ENCODE measurements around the gene CTNNA2.

The CTNNA2 gene

GRCh38 chr2:79796641-79797040 is 283.8 kb downstream of the CTNNA2 start:
- no peak for DNase-seq

DNA sequence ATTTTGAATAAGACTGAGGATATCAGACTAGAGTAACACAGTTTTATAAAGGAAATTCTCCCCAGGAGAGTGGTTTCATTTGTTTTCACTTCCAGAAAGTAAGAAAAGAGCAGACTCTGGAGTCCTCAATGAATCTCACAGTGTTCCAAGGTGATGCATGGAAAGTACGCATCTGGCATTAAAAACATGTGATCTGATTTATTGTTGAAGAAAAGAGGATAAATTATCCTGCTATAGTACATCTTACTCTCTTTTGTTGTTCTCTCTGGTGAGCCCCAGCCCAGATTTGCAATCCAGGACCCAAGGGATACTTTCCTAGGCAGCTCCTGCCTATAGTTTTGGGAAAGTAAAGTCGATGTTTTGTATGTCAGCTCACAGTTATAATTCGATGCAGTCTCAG is 285.9 kb downstream of the CTNNA2 start:
- no peak for DNase-seq

DNA sequence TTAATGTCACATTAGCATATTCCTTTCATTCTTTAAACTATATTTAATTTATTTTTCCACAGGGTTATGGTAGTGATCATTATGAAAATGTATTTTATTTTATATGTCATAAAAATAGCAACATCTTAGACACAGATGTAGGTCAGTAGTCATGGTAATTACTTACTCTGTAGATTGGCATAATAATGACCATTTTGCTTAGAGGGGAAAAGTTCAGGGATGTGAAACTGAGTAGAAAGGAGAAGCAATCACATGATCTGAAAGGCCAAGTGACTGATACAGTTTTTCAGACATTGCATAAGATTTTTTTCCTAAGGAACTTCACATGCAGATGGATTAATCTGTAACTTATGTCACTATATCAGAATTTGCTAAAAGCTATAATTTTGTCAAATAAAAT is 286.9 kb downstream of the CTNNA2 start:
- no peak for DNase-seq

DNA sequence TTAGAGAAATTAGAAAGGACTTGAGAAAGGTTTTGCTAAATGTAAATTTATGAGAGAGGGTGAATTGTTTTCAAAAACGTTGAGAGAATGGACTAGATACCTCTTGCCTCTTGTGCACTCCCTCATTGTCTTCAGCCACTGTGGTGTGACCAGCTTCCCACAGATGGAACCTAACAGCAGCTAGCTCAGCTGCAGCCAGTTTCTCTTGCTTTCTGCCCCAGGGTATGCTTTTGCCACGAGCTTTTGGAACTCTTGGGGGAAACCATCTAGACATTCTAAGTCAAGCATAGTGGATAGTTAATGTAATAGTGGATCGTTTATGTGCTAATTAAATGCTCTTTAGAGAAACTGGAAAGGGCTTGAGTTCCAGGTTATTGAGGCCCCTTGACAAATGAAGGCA is 288.2 kb downstream of the CTNNA2 start:
- no peak for DNase-seq

DNA sequence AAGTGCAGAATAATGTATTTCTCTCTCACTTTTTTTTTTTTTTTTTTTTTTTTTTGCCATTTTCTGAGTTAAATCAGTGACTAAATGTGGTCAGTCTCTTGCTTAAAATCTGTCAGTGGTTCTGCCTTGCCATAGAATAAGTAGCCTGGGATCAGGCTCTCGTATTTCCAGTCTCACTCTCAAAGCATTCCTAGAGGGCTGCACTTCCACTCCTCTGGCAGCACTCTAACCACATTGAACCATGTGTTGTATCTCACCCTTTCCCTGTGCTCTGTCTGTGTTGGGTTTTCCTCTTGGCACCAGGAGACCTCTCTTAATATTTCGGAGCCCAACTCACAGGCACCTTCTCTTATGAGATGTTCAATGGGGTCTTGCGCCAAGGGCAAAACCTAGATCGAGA is 304.4 kb downstream of the CTNNA2 start:
- no peak for DNase-seq

GRCh38 chr2:79820281-79820680 is 307.4 kb downstream of the CTNNA2 start:
- no peak for DNase-seq

DNA sequence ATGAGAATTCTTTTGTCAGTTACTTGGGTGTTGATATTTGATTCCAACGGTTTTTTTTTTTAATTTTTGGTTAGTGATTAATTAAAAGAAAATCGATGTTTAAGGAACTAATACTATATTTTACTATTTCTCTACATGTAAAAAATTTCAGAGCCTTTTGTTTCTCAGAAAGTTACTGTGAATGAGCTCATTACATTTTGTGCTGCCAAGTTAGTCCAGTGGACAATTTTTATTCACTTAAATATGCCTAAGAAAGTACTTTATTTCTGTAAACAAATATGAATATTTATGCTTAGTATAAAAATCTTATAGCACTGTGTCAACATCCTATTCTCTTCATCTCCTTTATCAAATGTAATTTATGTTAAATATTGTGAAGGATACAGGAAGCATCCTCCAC is 309.3 kb downstream of the CTNNA2 start:
- DNase-seq: no peak

- DNase-seq: no peak
These were observed 311.4 kb downstream of the CTNNA2 start for GRCh38 chr2:79824086-79824786.

GRCh38 chr2:79827881-79828280 is 315.0 kb downstream of the CTNNA2 start:
- DNase-seq: no peak

- no peak for DNase-seq
These were observed 317.6 kb downstream of the CTNNA2 start for GRCh38 chr2:79830501-79830900.

DNA sequence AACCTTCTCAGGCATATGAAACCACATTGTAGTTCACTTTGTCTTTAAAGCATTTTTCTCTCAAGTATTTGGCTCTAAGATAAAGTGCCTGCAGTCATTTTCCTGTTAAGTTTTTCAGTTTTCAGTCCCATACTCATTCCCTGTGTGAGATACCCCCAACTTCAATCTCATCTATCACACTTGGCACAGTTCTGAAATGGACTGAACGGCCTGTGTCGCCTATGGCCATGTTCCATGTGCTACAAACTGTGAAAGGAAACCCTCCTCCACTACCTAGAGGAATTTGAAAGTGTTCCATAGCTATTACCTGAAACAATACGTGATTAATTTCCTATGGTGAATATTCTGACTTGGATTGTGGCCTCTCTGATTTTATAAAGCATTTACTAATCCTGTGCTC is 319.1 kb downstream of the CTNNA2 start:
- DNase-seq: no peak

GRCh38 chr2:79832511-79833234 is 319.8 kb downstream of the CTNNA2 start:
- no peak for DNase-seq

DNA sequence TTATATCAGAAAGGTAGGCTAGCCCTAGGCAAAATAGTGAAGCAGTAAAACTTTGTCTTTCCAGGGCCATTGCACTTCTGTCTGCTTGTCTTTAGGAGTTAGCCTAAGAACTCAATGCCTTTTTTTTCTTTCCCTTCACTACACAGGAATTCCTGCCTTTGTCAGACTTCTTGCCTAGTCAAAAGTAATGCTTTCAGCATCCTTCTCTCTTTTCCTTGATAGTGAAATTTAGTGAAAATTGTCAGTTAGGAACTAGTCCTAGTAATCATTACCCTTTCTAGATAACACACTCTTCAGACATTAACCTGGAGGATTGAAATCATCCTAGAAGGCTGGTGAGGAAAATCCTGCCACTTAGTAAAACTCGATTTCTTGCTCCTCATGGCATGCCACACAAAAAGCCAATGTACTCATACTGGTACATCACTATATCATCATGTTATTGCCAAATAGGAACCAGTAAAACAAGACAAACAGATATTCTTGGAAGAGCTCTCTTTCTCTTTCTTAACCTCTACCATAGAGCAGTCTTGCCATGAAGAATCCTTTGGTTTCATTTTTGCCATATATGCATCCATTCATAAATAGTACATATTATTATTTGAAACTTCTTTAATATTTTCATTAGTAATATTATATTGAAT is 320.5 kb downstream of the CTNNA2 start:
- no peak for DNase-seq

- DNase-seq: no peak
These were observed 323.1 kb downstream of the CTNNA2 start for GRCh38 chr2:79835911-79836310.

GRCh38 chr2:79844011-79844410 is 331.2 kb downstream of the CTNNA2 start:
- DNase-seq: no peak

GRCh38 chr2:79846878-79847277 is 334.0 kb downstream of the CTNNA2 start:
- no peak for DNase-seq

- no peak for DNase-seq
These were observed 336.4 kb downstream of the CTNNA2 start for GRCh38 chr2:79849241-79849640.

DNA sequence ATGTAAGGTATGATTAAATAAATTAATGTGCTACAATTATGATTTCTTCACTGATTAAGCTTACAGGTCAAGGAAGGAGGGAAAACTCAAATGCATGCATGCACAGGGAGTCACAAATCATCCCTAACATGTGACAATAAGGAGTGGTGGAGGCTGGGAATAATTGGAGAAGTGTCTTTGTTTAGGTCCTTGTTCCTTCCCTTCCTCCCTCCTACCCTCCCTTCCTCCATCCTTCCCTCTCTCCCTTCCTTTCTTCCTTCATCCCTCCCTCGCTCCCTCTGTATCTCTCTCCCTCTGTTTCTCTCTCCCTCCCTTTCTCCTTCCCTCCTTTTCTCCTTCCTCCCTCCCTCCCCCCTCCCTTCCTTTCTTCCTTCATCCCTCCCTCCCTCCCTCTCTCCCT is 337.1 kb downstream of the CTNNA2 start:
- no peak for DNase-seq

- no peak for DNase-seq
These were observed 338.1 kb downstream of the CTNNA2 start for GRCh38 chr2:79850912-79851311.

GRCh38 chr2:79855264-79856006 is 342.6 kb downstream of the CTNNA2 start:
- DNase-seq: peak; percentile 58

GRCh38 chr2:79857888-79858287 is 345.0 kb downstream of the CTNNA2 start:
- DNase-seq: no peak

DNA sequence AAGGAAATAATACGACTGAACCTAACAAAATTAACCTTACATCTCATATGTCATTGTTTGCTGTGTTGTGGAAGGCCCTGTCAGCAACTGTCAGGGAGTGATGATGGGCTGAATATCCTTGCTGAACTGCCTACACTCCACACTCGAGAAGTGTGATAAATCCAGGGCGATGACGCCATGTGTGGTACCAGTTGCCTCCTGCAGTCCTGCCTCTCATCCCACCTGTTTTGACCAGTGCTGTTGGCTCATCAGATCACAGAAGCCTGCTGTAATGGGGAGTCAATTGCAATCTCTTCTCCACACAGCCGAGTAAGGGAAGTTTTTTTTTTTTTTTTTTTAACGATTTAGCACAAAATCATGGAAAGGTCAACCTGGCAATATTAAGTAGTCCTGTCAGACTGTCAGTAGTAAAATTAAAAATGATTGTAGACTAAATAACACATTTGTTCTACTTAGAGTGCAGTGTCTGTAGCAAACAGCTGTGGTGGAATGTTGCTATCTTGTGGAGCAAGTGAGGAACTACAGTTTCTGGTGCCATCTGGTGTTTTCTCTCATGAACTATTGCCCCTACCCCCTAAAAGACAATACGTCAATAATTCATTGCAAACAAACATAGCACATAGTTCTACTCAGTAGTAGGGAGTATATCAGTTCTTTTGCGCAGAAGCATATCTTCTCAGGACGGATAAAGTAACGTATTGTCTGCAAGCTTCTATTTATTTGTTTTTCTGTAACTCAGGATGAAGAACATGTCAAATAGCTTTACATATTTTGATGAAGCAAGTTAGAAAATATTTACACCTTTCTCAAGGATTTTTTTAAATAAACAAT is 347.6 kb downstream of the CTNNA2 start:
- peak; percentile 79 for DNase-seq

GRCh38 chr2:79861059-79861374 is 348.2 kb downstream of the CTNNA2 start:
- DNase-seq: no peak

Measured in NCI-H82 (cell line).